Stimulated activated CD4-positive, alpha-beta T cell treated with anti-CD3 and anti-CD28 coated beads, Interleukin-2, amount 100 ng/mL, for 48 hours (primary cell): Measurements from ENCODE around the gene PRAMEF14.
"Not testable (repeated sequence)": the region's sequence is repeated elsewhere in the genome, so short reads cannot be mapped to it uniquely, and the experiment has no call there.

Experiments
- DNase-seq, 2 donors: peaks; one replicate each; pipeline ENCODE4 v3.0.0-alpha.2; 2020

PRAMEF14 gene

GRCh38 chr1:13347034-13347433, at the start of gene PRAMEF14:
Gene PRAMEF14 (minus strand): TSS chr1:13347134. CDS start chr1:13345314, 1,820 bp downstream.
- not testable (repeated sequence) for DNase-seq

GRCh38 chr1:13395311-13395710, 48.4 kb upstream of the PRAMEF14 start:
- not testable (repeated sequence) for DNase-seq

DNA sequence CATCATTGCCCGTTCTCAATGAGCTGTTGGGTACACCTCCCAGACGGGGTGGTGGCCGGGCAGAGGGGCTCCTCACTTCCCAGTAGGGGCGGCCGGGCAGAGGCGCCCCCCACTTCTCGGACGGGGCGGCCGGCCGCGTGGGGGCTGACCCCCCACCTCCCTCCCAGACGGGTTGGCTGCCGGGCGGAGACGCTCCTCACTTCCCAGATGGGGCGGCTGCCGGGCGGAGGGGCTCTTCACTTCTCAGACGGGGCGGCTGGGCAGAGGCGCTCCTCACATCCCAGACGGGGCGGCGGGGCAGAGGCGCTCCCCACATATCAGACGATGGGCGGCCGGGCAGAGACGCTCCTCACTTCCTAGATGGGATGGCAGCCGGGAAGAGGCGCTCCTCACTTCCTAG, 47.8 kb upstream of the PRAMEF14 start:
- not testable (repeated sequence) for DNase-seq

GRCh38 chr1:13393004-13393403, 46.1 kb upstream of the PRAMEF14 start:
- not testable (repeated sequence) for DNase-seq

DNA sequence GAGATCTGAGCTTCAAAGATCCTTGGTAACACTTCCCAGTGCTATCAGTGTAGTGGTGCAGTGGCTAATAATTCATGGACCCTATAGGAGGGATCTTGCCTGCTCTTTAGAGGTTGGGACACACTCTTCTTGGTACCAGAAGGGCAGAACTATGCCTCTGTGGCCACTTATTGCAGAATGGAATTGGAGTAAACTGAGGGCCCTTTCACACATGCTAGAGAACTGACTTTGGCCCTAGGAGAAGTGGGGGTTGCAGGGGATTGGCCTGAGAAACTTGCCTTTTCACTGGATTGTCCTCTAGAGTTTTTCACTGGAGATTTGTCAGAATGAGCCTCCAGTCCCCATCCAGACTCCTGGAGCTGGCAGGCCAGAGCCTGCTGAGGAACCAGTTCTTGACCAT, 42.4 kb upstream of the PRAMEF14 start, which contains the start of gene PRAMEF17:
PRAMEF17 (plus strand) TSS at position 301 of the 400 bp plus-strand sequence; CDS start at position 327, 26 bp downstream.
- not testable (repeated sequence) for DNase-seq

DNA sequence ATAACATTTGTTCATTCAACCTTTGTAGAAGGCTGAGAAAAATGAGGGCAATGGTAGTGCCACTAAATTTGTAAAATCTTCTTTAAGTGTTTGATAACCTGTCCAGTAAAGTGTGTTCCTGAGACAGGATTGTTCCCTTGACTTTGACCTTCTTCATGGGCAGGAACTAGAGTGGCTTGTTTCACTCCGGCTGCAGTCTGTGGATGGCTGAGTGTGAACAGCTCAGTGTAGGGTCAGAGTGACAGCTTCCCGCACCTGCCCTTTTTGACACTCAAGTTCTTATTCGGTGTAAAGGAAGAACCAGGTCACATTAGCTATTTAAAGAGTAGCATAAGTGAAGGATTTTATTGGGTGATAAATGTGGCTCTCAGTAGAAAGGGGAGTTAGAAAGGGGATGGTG, 33.4 kb upstream of the PRAMEF14 start:
- not testable (repeated sequence) for DNase-seq

GRCh38 chr1:13378983-13379382, 32.0 kb upstream of the PRAMEF14 start:
- DNase-seq: not testable (repeated sequence)

GRCh38 chr1:13368544-13368943, 21.6 kb upstream of the PRAMEF14 start:
- peak; percentile 22 to 26 for DNase-seq

GRCh38 chr1:13366536-13366935, 19.6 kb upstream of the PRAMEF14 start:
- DNase-seq: not testable (repeated sequence)

- DNase-seq: not testable (repeated sequence)
Measured at GRCh38 chr1:13364928-13365327, 18.0 kb upstream of the PRAMEF14 start.

- DNase-seq: not testable (repeated sequence)
Measured at GRCh38 chr1:13362364-13362763, 15.4 kb upstream of the PRAMEF14 start.

- DNase-seq: peak; percentile 20 to 28
Measured at GRCh38 chr1:13356774-13357173, 9.8 kb upstream of the PRAMEF14 start.

DNA sequence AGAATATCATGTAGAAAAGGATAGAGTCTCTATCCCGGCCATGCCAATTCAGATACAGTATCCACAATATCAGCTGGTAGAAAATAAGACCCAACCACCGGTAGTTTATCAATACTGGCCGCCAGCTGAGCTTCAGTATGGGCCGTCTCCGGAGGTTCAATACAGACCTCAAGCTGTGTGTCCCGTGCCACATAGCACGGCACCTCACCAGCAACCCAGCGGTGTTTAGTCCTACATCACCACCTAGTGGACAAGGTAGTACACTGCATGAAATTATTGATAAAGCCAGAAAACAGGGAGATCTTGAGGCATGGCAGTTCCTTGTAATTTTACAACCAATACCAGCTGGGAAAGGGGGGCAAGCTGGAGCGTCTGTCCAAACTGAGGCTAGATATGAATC, 7.5 kb upstream of the PRAMEF14 start:
- DNase-seq: not testable (repeated sequence)

DNA sequence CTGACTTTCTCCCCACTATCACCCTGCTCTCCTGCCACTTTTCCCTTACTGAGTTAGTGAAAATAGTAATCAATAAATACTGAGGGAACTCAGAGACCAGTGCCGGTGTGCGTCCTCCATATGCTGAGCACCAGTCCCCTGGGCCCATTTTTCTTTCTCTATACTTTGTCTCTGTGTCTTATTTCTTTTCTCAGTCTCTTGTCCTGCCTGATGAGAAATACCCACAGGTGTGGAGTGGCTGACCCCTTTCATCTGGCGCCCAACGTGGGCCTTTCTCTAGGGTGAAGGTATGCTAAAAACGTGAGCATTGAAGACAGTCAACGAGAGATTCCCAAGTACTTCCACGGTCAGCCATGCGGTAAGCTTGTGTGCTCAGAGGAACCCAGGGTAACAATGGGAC, 6.5 kb upstream of the PRAMEF14 start:
- DNase-seq: peak in 1 of 2 donors; percentile 0

DNA sequence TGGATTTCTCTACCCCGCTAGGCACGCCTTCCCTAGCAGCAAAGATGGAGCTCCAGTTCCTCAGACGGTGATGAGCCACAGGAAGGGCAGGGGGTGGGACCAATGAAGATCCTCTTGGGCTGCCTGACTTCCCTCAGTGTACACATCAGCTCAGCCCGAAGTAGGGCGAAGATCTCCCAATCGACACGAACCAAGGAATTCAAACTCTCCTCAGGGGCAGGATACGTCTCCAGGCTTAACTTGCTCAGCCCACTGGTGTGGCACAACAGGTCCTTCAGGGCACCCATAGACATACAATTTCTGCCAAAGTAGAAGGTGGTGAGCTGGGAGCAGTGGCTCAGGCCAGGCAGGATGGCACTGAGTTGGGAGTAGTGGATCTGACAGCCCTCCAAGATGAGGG, 4.4 kb downstream of the PRAMEF14 start:
- not testable (repeated sequence) for DNase-seq

- DNase-seq: not testable (repeated sequence)
Measured at GRCh38 chr1:13315281-13315680, 31.7 kb downstream of the PRAMEF14 start, which contains the start of gene PRAMEF15. Gene PRAMEF15 (plus strand): TSS chr1:13315581. CDS start chr1:13318408, 2,827 bp downstream.

- not testable (repeated sequence) for DNase-seq
Measured at GRCh38 chr1:13303239-13303638, 43.7 kb downstream of the PRAMEF14 start, which contains the start of gene PRAMEF33. Gene PRAMEF33 (plus strand): TSS chr1:13303539. CDS start chr1:13305955, 2,416 bp downstream.

DNA sequence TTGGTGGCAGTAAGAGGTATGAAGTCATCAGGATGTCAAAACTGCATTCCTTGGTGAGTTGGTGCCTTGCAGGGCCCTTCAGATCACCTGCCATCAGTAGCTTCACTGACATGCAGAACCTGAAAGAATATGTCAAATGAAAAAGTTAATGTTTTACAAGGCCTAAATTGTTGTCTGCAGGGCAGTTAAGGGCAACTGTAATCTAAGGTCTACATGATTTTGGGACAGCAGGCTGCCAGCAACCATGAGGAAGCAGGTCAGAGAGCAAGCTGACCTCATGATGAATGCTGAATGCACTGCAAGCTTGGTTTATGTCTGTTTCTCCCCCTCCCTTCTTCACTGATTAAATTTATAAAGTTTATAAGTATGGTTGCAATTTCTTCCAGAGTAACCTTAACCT, 44.7 kb downstream of the PRAMEF14 start:
- DNase-seq: not testable (repeated sequence)

DNA sequence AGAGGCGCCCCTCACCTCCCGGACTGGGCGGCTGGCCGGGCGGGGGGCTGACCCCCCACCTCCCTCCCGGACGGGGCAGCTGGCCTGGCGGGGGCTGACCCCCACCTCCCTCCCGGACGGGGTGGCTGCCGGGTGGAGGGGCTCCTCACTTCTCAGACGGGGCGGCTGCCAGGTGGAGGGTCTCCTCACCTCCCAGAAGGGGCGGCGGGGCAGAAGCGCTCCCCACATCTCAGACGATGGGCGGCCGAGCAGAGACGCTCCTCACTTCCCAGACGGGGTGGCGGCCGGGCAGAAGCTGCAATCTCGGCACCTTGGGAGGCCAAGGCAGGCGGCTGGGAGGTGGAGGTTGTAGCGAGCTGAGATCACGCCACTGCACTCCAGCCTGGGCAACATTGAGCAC, 48.2 kb downstream of the PRAMEF14 start:
- DNase-seq: not testable (repeated sequence)

DNA sequence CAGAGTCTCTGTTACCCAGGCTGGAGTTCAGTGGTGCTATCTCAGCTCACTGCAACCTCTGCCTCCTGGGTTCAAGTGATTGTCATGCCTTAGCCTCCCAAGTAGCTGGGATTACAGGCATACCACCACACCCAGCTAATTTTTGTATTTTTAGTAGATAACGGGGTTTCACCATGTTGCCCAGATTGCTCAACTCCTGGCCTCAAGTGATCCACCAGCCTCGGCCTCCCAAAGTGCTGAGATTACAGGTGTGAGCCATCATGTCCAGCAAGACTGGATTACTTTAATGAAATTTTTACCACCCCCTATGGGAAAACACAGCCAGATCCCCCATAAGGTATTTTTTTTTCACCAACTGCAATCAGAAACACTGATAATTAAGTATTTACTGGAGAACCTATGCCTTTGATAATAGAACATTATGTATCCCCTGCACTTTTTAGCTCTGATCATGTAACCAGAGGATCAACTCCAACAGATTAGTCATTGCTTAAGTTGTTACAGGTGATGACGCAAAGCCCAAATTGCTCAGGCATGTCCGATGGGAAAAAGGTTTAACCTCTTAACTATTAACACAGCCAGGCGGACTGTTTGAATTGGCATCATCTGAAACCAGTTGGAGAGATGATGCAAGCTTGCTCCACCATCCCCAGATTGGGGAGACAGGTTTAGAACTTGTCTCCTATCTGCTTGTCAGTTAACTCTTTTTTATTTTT, 49.6 kb downstream of the PRAMEF14 start:
- DNase-seq: not testable (repeated sequence)
